HEK293 (cell line): ENCODE measurements around the gene LNPEP.

Experiments used
- CTCF ChIA-PET: fragments of 350-600 bp; formaldehyde crosslinking; extraction: SDS; loops from one replicate; lab custom pipeline; 2021; ENCODE audit warnings: antibody characterized with exemption; lab: Yijun Ruan, JAX
- POLR2A ChIA-PET: fragments of 300-600 bp; formaldehyde crosslinking; extraction: SDS; loops from one replicate; lab custom pipeline; 2020; ENCODE audit warnings: antibody characterized with exemption, inconsistent platforms; lab: Yijun Ruan, JAX
- H3K27ac ChIP-seq: fragments of 200-500 bp; sonication (Bioruptor generic); 2 replicates; pipeline ENCODE4 v1.5.1; 2014; ENCODE audit warnings: low read depth, low read length, control low read depth, inconsistent platforms; ENCODE audit errors: extremely low read depth
- H3K36me3 ChIP-seq, 2 experiments: fragments of 200-500 bp in 1 of 2; sonication (Bioruptor generic) in 1 of 2; 1 replicate in 1 of 2; 2 replicates in 1 of 2; pipeline ENCODE4 v1.5.1; 2014 to 2017; ENCODE audit warnings: inconsistent platforms in 2 of 2, low read length in 2 of 2; ENCODE audit not compliant: control insufficient read depth in 2 of 2, insufficient read depth in 1 of 2
- H3K4me1 ChIP-seq: fragments of 200-500 bp; sonication (Bioruptor generic); 2 replicates; pipeline ENCODE4 v1.5.1; 2014; ENCODE audit warnings: mild to moderate bottlenecking, low read length, inconsistent platforms; ENCODE audit not compliant: control insufficient read depth, insufficient read depth
- H3K4me3 ChIP-seq: 2 replicates; pipeline ENCODE4 v1.5.1; 2011; ENCODE audit warnings: low read depth, mild to moderate bottlenecking, control low read depth, low read length, moderate library complexity
- H3K9me3 ChIP-seq: fragments of 200-500 bp; sonication (Bioruptor generic); 2 replicates; pipeline ENCODE4 v1.5.1; 2014; ENCODE audit warnings: low read depth, low read length, inconsistent platforms; ENCODE audit not compliant: control insufficient read depth, insufficient read depth
- REPIN1 ChIP-seq: fragments of 450-650 bp; formaldehyde crosslinking; IDR thresholded peaks from 2 replicates; pipeline ENCODE4 v1.5.1; 2017; ENCODE audit warnings: missing biosample characterization, missing genetic modification characterization, low read depth
- ZNF37A ChIP-seq: fragments of 450-650 bp; IDR thresholded peaks from 2 replicates; pipeline ENCODE4 v1.5.1; 2018; ENCODE audit warnings: missing biosample characterization, missing genetic modification characterization
- ZNF416 ChIP-seq: fragments of 450-650 bp; formaldehyde crosslinking; IDR thresholded peaks from 2 replicates; pipeline ENCODE4 v1.5.1; 2016; ENCODE audit warnings: missing biosample characterization, missing genetic modification characterization
- ZNF423 ChIP-seq: fragments of 450-650 bp; formaldehyde crosslinking; IDR thresholded peaks from 2 replicates; pipeline ENCODE4 v1.5.1; 2016; ENCODE audit warnings: missing biosample characterization, missing genetic modification characterization
- ZNF433 ChIP-seq: fragments of 450-650 bp; formaldehyde crosslinking; IDR thresholded peaks from 2 replicates; pipeline ENCODE4 v1.5.1; 2016; ENCODE audit warnings: missing biosample characterization, missing genetic modification characterization, low read depth
- ZNF501 ChIP-seq: fragments of 450-650 bp; formaldehyde crosslinking; IDR thresholded peaks from 2 replicates; pipeline ENCODE4 v1.5.1; 2016; ENCODE audit warnings: missing biosample characterization, missing genetic modification characterization
- ZNF555 ChIP-seq: fragments of 450-650 bp; formaldehyde crosslinking; conservative IDR thresholded peaks from 2 replicates; pipeline ENCODE4 v1.5.1; 2017; ENCODE audit warnings: missing biosample characterization, mild to moderate bottlenecking, missing genetic modification characterization, inconsistent platforms
- ZNF560 ChIP-seq: fragments of 450-650 bp; formaldehyde crosslinking; IDR thresholded peaks from 2 replicates; pipeline ENCODE4 v1.5.1; 2017; ENCODE audit warnings: missing biosample characterization, missing genetic modification characterization, borderline replicate concordance
- ZNF585B ChIP-seq: fragments of 450-650 bp; formaldehyde crosslinking; IDR thresholded peaks from 2 replicates; pipeline ENCODE4 v1.5.1; 2016; ENCODE audit warnings: missing biosample characterization, missing genetic modification characterization
- ZNF621 ChIP-seq: fragments of 450-650 bp; formaldehyde crosslinking; IDR thresholded peaks from 2 replicates; pipeline ENCODE4 v1.5.1; 2017; ENCODE audit warnings: missing biosample characterization, missing genetic modification characterization
- ZNF843 ChIP-seq: fragments of 450-650 bp; formaldehyde crosslinking; IDR thresholded peaks from 2 replicates; pipeline ENCODE4 v1.5.1; 2016; ENCODE audit warnings: missing biosample characterization, missing genetic modification characterization
- TF ChIP-seq, protein P1 (sequence below): fragments of 450-650 bp; formaldehyde crosslinking; IDR thresholded peaks from 2 replicates; pipeline ENCODE4 v1.5.1; 2016; ENCODE audit warnings: missing biosample characterization, missing genetic modification characterization
- TF ChIP-seq, protein P2 (sequence below): fragments of 450-650 bp; formaldehyde crosslinking; IDR thresholded peaks from 2 replicates; pipeline ENCODE4 v1.5.1; 2016; ENCODE audit warnings: missing biosample characterization, missing genetic modification characterization
- TF ChIP-seq, protein P3 (sequence below): fragments of 450-650 bp; formaldehyde crosslinking; IDR thresholded peaks from 2 replicates; pipeline ENCODE4 v1.5.1; 2017; ENCODE audit warnings: missing biosample characterization, missing genetic modification characterization
- TF ChIP-seq, protein P4 (sequence below): fragments of 450-650 bp; formaldehyde crosslinking; IDR thresholded peaks from 2 replicates; pipeline ENCODE4 v1.5.1; 2016; ENCODE audit warnings: missing biosample characterization, missing genetic modification characterization, low read depth
- TF ChIP-seq, protein P5 (sequence below): fragments of 450-650 bp; formaldehyde crosslinking; optimal IDR thresholded peaks from 2 replicates; pipeline ENCODE3; 2016; ENCODE audit warnings: missing biosample characterization, mild to moderate bottlenecking, missing genetic modification characterization
- TF ChIP-seq, protein P6 (sequence below): fragments of 450-650 bp; formaldehyde crosslinking; IDR thresholded peaks from 2 replicates; pipeline ENCODE4 v1.5.1; 2016; ENCODE audit warnings: missing biosample characterization, missing genetic modification characterization, borderline replicate concordance

The LNPEP gene

DNA sequence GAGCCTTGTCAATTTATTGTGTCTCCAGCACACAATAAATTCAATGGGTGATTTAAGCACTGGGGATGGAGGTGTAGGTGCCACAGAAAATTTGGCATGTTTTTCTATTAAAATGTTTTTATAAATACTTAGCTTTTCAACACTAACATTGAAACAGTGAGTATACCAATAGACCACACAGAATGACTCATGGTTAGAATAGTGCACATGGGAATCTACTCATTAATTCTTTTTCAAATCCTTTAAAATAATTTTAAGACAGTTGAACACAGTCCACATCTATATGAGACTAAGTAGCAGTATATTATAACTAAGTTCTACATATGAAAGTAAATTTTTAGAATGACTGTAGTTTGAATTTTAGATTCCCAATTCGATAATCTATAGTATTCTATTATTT lies 67.1 kb downstream of the LNPEP start:
- H3K4me3 ChIP-seq = no peak overlapping the region
- H3K27ac ChIP-seq = no peak overlapping the region
- TF ChIP-seq ZNF555 (tag by site-specific recombination) = no peak
- TF ChIP-seq, all 188 proteins: peak for 0
- Histone ChIP-seq H3K36me3 (peaks cover 7 to 23% of the 10 kb centered on the region in 2 experiments), H3K9me3 (no peaks in the 10 kb centered on the region), H3K4me1 (no peaks in the 10 kb centered on the region)
- POLR2A ChIA-PET = no interaction called here
- CTCF ChIA-PET = interaction anchor here (0.6 kb wide), 2 partner anchors 34 to 42 kb away, joined by 4 to 7 read pairs; no protein-coding TSS in a partner anchor

DNA sequence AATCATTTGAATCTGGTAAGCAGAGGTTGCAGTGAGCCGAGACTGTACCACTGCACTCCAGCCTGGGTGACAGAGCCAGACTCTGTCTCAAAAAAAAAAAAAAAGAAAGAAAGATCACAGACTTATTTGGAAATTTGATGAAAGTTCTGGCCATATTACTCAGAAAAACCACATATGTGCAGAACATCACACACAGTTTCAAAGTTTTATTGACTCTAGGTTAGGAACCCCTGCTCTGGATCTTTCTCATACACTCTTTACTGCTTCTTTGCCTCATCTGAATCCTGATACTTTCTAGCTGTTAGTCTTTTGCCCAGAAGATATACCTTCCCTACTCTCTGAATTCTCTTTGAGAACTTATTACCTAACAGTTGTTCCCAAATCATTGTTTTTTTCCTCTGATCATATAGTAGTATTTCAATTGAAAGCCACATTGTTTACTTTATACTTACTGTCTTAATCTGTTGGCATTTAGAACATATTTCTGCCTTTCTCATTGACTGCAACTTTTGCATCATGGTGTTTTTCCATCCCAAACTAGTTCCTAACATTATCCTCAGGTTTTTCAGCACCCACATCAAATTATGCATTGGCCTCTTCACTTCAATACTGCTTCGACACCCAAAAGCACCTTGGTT lies 68.7 kb downstream of the LNPEP start:
- peaks cover 0 to 22% of the 10 kb centered on the region in 2 experiments for H3K36me3 ChIP-seq
- no peak overlapping the region for H3K4me3 ChIP-seq
- ChIA-PET CTCF (no interaction called here), POLR2A (no interaction called here)
- no peaks in the 10 kb centered on the region for H3K9me3 ChIP-seq
- no peak overlapping the region for H3K27ac ChIP-seq
- H3K4me1 ChIP-seq = no peaks in the 10 kb centered on the region
- TF ChIP-seq, protein P1, sequence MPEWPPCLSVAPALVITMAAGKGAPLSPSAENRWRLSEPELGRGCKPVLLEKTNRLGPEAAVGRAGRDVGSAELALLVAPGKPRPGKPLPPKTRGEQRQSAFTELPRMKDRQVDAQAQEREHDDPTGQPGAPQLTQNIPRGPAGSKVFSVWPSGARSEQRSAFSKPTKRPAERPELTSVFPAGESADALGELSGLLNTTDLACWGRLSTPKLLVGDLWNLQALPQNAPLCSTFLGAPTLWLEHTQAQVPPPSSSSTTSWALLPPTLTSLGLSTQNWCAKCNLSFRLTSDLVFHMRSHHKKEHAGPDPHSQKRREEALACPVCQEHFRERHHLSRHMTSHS = no peak
- TF ChIP-seq ZNF433 (tag by site-specific recombination) (no peak), ZNF843 (tag by site-specific recombination) (no peak), ZNF501 (tag by site-specific recombination) (no peak), ZNF416 (tag by site-specific recombination) (no peak), ZNF423 (tag by site-specific recombination) (no peak), ZNF585B (tag by site-specific recombination) (no peak), REPIN1 (tag by site-specific recombination) (no peak), ZNF560 (tag by site-specific recombination) (no peak), ZNF621 (tag by site-specific recombination) (no peak), ZNF37A (no peak)
- TF ChIP-seq, protein P2, sequence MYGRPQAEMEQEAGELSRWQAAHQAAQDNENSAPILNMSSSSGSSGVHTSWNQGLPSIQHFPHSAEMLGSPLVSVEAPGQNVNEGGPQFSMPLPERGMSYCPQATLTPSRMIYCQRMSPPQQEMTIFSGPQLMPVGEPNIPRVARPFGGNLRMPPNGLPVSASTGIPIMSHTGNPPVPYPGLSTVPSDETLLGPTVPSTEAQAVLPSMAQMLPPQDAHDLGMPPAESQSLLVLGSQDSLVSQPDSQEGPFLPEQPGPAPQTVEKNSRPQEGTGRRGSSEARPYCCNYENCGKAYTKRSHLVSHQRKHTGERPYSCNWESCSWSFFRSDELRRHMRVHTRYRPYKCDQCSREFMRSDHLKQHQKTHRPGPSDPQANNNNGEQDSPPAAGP (tag by site-specific recombination) = no peak
- TF ChIP-seq, protein P3, sequence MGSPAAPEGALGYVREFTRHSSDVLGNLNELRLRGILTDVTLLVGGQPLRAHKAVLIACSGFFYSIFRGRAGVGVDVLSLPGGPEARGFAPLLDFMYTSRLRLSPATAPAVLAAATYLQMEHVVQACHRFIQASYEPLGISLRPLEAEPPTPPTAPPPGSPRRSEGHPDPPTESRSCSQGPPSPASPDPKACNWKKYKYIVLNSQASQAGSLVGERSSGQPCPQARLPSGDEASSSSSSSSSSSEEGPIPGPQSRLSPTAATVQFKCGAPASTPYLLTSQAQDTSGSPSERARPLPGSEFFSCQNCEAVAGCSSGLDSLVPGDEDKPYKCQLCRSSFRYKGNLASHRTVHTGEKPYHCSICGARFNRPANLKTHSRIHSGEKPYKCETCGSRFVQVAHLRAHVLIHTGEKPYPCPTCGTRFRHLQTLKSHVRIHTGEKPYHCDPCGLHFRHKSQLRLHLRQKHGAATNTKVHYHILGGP = no peak
- TF ChIP-seq, protein P4, sequence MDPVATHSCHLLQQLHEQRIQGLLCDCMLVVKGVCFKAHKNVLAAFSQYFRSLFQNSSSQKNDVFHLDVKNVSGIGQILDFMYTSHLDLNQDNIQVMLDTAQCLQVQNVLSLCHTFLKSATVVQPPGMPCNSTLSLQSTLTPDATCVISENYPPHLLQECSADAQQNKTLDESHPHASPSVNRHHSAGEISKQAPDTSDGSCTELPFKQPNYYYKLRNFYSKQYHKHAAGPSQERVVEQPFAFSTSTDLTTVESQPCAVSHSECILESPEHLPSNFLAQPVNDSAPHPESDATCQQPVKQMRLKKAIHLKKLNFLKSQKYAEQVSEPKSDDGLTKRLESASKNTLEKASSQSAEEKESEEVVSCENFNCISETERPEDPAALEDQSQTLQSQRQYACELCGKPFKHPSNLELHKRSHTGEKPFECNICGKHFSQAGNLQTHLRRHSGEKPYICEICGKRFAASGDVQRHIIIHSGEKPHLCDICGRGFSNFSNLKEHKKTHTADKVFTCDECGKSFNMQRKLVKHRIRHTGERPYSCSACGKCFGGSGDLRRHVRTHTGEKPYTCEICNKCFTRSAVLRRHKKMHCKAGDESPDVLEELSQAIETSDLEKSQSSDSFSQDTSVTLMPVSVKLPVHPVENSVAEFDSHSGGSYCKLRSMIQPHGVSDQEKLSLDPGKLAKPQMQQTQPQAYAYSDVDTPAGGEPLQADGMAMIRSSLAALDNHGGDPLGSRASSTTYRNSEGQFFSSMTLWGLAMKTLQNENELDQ (tag by site-specific recombination) = no peak
- TF ChIP-seq, protein P5, sequence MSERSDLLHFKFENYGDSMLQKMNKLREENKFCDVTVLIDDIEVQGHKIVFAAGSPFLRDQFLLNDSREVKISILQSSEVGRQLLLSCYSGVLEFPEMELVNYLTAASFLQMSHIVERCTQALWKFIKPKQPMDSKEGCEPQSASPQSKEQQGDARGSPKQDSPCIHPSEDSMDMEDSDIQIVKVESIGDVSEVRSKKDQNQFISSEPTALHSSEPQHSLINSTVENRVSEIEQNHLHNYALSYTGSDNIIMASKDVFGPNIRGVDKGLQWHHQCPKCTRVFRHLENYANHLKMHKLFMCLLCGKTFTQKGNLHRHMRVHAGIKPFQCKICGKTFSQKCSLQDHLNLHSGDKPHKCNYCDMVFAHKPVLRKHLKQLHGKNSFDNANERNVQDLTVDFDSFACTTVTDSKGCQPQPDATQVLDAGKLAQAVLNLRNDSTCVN = no peak
- TF ChIP-seq, protein P6, sequence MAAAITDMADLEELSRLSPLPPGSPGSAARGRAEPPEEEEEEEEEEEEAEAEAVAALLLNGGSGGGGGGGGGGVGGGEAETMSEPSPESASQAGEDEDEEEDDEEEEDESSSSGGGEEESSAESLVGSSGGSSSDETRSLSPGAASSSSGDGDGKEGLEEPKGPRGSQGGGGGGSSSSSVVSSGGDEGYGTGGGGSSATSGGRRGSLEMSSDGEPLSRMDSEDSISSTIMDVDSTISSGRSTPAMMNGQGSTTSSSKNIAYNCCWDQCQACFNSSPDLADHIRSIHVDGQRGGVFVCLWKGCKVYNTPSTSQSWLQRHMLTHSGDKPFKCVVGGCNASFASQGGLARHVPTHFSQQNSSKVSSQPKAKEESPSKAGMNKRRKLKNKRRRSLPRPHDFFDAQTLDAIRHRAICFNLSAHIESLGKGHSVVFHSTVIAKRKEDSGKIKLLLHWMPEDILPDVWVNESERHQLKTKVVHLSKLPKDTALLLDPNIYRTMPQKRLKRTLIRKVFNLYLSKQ (tag by site-specific recombination) = no peak
